Measurements from ENCODE around the gene MEGF10.

GRCh38 chr5:127498548-127498947, 208.0 kb downstream of the MEGF10 start:
- TF ChIP-seq, protein P1, sequence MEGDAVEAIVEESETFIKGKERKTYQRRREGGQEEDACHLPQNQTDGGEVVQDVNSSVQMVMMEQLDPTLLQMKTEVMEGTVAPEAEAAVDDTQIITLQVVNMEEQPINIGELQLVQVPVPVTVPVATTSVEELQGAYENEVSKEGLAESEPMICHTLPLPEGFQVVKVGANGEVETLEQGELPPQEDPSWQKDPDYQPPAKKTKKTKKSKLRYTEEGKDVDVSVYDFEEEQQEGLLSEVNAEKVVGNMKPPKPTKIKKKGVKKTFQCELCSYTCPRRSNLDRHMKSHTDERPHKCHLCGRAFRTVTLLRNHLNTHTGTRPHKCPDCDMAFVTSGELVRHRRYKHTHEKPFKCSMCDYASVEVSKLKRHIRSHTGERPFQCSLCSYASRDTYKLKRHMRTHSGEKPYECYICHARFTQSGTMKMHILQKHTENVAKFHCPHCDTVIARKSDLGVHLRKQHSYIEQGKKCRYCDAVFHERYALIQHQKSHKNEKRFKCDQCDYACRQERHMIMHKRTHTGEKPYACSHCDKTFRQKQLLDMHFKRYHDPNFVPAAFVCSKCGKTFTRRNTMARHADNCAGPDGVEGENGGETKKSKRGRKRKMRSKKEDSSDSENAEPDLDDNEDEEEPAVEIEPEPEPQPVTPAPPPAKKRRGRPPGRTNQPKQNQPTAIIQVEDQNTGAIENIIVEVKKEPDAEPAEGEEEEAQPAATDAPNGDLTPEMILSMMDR (IDR thresholded peaks at IDR 0.05), result no peak
- TF ChIP-seq POLR2AphosphoS5 (IDR thresholded peaks at IDR 0.05) (no peak), POLR2A (IDR thresholded peaks at IDR 0.05) (no peak), EP300 (IDR thresholded peaks at IDR 0.05) (no peak)

Data from gastroesophageal sphincter (tissue), 3 donors.